ENCODE results near the gene LDLRAD3.
A peak's percentile ranks its signal among the peaks of the same experiment; 100 is the strongest.

LDLRAD3 gene

DNA sequence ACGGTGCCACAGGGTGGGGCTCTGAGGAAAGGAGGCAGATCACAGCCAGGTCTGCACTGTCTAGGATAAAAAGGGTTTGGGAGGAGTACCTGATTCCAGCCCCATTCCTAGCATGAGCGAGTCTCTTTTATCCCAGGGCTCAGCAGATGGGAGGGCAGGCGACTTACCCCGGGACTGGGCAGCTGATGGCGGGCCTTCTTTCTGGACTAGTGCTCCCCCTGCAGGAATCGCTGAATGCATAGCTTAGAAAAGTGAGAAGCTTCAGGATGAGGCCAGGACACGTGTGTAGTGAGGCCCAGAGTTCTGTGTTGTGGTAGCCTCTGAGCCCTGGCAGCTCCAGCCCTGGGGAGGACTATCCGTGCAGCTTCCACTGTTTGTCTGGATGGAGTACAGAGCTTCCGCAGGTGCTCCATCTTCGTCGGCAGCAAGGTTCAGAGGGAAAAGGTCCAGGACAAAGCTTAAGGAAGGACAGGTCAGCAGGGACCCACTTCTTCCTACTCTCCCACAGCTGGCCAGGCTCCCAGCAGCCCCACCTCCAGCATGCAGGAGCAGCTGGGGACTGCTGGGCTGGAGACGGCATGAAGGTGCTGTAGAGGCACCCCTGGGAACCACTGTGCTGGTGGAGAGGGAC lies 315.0 kb downstream of the LDLRAD3 start:
- TF ChIP-seq, protein P1, sequence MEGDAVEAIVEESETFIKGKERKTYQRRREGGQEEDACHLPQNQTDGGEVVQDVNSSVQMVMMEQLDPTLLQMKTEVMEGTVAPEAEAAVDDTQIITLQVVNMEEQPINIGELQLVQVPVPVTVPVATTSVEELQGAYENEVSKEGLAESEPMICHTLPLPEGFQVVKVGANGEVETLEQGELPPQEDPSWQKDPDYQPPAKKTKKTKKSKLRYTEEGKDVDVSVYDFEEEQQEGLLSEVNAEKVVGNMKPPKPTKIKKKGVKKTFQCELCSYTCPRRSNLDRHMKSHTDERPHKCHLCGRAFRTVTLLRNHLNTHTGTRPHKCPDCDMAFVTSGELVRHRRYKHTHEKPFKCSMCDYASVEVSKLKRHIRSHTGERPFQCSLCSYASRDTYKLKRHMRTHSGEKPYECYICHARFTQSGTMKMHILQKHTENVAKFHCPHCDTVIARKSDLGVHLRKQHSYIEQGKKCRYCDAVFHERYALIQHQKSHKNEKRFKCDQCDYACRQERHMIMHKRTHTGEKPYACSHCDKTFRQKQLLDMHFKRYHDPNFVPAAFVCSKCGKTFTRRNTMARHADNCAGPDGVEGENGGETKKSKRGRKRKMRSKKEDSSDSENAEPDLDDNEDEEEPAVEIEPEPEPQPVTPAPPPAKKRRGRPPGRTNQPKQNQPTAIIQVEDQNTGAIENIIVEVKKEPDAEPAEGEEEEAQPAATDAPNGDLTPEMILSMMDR (IDR thresholded peaks at IDR 0.05; ENCODE audit: insufficient read depth, low read depth, low read length, missing control alignments) = peak; percentile 73
- no peak overlapping the region for H3K4me3 ChIP-seq (ENCODE audit: low read length)
- peak; percentile 75 for DNase-seq (ENCODE audit: low read depth)

GRCh38 chr11:36261094-36261493 lies 317.2 kb downstream of the LDLRAD3 start:
- TF ChIP-seq, protein P1 (IDR thresholded peaks at IDR 0.05; ENCODE audit: insufficient read depth, low read depth, low read length, missing control alignments) = no peak
- no peak overlapping the region for H3K4me3 ChIP-seq (ENCODE audit: low read length)

DNA sequence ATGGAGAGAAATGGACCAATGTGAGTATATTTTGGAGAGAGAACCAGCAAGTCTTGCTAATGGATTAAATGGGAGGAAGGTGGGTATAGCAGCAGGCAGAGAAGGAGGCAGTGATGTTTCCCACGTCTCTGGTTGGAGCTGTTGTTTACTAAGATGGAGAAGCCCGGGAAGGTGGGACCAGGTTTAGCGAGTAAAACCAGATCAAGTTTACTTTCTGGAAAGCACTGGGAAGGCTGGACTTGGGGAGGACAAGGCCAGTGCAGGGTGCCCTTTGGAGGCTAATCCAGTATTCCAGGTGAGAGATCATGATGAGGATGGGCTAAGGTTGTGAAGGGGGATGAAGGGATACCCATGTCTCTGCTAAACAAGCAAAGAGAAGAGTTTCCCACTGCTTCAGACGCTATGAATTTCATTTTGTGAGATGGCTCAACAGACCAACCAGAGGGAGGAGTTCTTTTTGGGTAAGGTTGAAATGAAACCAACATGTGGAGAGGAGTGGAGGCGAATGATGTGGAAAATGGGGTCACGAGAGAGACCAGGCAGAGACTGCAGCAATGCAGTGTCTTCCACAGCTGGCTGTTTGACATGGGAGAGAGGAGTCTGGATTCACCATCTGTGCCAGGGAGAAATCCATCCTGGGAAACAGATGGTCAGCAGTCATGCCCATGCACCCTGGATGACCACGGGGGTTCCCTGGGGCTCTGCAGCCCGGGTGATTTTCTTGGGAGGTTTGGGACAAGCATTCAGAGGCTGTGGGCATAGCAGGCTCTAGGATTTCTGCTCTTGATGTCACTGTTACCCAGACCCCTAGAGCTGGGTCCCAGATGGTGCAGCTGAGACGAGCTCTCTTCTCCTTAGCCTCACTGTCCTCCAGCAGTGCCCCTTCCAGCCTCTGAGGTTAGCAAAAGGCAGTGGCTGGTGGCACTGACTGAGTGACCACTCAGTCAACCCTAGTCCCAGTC lies 320.4 kb downstream of the LDLRAD3 start:
- TF ChIP-seq, protein P1 (IDR thresholded peaks at IDR 0.05; ENCODE audit: insufficient read depth, low read depth, low read length, missing control alignments) = no peak
- no peak overlapping the region for H3K4me3 ChIP-seq (ENCODE audit: low read length)
- DNase-seq (ENCODE audit: low read depth) = no peak

More at GRCh38 chr11:36261094-36261493, 317.2 kb downstream of the LDLRAD3 start:
- DNase-seq (ENCODE audit: low read depth) = no peak

DNA sequence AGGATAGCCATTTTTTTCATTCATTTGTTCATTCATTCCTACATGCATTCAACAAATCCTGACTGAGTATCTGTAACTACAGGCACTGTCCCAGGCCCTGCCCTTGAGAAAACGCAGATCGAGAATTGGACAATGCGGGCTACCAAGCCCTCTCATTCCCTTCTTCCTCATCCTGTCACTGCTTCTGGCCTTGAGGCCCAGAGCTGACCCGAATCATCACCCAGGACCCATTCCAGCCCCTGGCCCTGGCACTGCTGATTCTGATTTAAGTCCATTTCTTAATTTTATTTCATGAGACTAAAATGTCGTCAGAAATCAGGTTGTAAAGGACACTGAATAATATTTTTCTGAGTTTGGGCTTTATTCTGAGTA lies 321.1 kb downstream of the LDLRAD3 start:
- TF ChIP-seq, protein P1 (IDR thresholded peaks at IDR 0.05; ENCODE audit: insufficient read depth, low read depth, low read length, missing control alignments) = no peak
- DNase-seq (ENCODE audit: low read depth) = no peak

DNA sequence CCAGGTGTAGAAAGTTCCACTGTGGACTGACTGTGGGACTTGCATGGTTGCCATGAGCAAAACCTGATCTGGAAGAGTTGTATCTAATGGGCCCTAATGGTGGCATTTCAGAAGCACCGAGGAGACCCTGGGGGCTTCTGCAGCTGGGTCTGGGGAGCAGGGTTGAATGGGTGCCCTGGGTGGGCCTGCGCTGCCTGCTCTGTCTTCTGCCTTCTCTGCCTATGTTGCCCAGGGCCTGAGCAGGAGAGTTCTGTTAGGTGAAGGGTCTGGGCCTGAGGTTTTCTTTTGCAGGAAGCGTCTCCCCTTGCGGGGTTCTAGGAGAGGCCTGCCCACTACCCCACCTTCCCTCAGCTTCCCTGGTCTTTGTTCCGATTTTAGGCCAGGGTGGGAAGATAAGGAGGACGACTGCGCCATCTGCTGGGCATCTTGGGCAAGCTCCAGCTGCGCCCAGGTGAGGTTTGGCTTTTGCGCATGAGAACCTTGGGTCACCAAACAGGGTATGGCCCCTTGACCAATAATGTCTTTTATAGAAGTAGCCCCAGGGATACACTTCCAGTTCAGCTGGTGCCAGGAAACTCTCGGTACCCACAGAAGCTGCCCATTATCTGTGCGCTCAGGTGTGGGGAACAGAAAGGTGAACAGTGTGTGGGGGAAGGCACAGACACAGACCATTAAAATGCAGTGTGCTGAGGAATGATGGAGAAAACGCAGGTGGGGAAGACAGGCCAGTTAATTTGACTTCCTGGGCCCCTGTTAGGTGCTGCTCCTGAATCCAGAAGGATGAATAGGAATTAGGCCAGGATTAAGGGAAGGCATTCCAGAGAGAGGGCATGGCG lies 322.1 kb downstream of the LDLRAD3 start:
- TF ChIP-seq, protein P1 (IDR thresholded peaks at IDR 0.05; ENCODE audit: insufficient read depth, low read depth, low read length, missing control alignments) = peak; percentile 90
- peak; percentile 59 for DNase-seq (ENCODE audit: low read depth)
- no peak overlapping the region for H3K4me3 ChIP-seq (ENCODE audit: low read length)

More for the DNA sequence above, 321.1 kb downstream of the LDLRAD3 start:
- H3K4me3 ChIP-seq (ENCODE audit: low read length) = no peak overlapping the region

GRCh38 chr11:36266767-36267166 lies 322.9 kb downstream of the LDLRAD3 start:
- TF ChIP-seq, protein P1 (IDR thresholded peaks at IDR 0.05; ENCODE audit: insufficient read depth, low read depth, low read length, missing control alignments) = no peak
- no peak for DNase-seq (ENCODE audit: low read depth)
- H3K4me3 ChIP-seq (ENCODE audit: low read length) = no peak overlapping the region
